Measurements from ENCODE around the gene CEBPG. TPM values are rescaled to one million over a fixed set of nuclear protein-coding genes. Genes with fewer than 3 reads are reported as not detected.

Gene CEBPG
- total RNA-seq, 1 experiment from 2014 or later, result 91.3 TPM

DNA sequence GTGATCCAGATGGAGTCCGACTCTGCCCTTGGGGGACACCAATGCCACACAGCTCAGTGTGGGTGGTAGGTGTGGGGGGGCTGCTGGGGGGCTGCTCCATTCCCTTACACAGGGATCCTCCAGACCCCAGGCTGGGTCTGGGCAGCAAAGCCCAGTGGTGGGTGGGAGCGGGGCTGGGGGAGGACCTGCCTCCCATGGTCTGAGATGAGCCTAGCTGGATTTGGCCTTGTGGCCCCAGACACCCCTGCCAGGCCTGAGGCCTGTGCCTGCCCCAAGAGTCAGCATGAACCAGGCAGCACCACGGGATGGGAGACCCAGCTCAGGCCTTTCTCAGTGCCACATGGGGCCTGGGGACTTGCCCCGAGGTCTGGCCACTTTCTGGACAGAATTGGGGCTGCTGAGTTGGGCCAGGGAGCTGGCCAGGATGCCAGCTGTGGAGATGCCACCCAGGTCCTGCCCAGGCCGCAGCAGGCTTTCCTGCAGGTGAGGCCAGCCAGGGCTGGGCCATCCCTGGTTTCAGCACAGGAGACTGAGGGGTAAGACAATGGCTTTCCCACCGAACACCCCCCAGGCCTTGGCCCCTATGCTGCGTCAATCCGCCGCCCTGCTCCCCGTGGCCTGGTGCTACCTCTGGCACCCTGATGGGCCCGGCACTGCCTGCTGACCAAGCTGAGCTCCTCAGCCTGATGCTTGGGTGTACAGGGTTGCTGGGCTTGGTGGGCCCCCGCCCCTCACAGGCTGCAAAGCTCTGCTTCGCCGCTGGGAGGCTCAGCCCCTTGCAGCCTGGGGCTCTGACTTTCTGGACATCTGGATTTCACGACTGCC, 24.2 kb downstream of the CEBPG start:
- Mint-ChIP-seq H3K4me3 (ENCODE audit: unreplicated experiment) (no peak overlapping the region), H3K27ac (ENCODE audit: low read depth, unreplicated experiment) (no peak overlapping the region), H3K9me3 (ENCODE audit: unreplicated experiment) (no peaks in the 10 kb centered on the region), H3K27me3 (ENCODE audit: insufficient read depth, unreplicated experiment) (no peaks in the 10 kb centered on the region), H3K4me1 (ENCODE audit: insufficient read depth, unreplicated experiment) (peaks cover 17% of the 10 kb centered on the region), H3K36me3 (ENCODE audit: insufficient read depth, unreplicated experiment) (no peaks in the 10 kb centered on the region)
- TF ChIP-seq, protein P1, sequence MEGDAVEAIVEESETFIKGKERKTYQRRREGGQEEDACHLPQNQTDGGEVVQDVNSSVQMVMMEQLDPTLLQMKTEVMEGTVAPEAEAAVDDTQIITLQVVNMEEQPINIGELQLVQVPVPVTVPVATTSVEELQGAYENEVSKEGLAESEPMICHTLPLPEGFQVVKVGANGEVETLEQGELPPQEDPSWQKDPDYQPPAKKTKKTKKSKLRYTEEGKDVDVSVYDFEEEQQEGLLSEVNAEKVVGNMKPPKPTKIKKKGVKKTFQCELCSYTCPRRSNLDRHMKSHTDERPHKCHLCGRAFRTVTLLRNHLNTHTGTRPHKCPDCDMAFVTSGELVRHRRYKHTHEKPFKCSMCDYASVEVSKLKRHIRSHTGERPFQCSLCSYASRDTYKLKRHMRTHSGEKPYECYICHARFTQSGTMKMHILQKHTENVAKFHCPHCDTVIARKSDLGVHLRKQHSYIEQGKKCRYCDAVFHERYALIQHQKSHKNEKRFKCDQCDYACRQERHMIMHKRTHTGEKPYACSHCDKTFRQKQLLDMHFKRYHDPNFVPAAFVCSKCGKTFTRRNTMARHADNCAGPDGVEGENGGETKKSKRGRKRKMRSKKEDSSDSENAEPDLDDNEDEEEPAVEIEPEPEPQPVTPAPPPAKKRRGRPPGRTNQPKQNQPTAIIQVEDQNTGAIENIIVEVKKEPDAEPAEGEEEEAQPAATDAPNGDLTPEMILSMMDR (IDR thresholded peaks at IDR 0.05; ENCODE audit: unreplicated experiment), result no peak
- ChIA-PET POLR2A (interaction anchor here (0.9 kb wide), 1 partner anchor 106 kb away, joined by 3 read pairs; no protein-coding TSS in a partner anchor), CTCF (interaction anchor here (0.8 to 28.9 kb wide), 7 partner anchors 9 to 699 kb away, joined by 3 to 530 read pairs (median 5); partner anchors contain the start of gene CEBPA)
- intact Hi-C loops (cut with micrococcal nuclease), result no loop called here
- BruUV-seq (replicated peaks), result no TSS peak
- no peak for DNase-seq (ENCODE audit: unreplicated experiment)

DNA sequence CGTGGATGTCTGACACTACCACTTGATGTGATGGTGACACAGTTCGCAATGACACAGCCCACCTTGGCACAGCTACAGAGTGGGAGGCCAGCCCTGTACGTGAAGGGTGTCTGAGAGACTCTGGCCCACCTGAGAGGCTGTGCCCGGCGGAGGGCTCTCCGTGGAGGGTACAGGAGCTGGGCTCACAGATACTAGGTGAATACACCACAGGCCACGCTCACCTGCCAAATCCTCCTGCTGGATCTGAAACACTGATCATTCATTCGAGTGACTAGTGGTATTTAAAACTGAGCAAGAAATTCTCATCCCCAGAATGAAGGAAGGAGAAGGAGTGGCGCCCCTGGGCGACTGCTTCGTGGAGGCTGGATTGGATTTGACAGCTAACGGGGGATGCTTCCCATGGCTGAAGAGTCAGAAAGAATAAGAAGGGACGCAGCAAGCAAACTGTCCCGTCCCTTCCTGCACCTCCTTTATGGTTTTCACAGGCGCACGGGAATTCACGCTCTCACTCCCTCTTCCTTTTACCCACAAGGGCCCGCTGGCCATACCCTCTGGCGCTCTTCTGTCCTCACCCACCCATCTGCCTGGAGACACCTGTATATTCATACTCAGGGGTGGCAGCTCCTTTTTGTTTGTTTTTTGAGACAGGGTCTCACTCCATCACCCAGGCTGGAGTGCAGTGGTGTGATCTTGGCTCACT, 25.0 kb downstream of the CEBPG start:
- TF ChIP-seq, protein P1 (IDR thresholded peaks at IDR 0.05; ENCODE audit: unreplicated experiment), result no peak
- DNase-seq (ENCODE audit: unreplicated experiment), result no peak

DNA sequence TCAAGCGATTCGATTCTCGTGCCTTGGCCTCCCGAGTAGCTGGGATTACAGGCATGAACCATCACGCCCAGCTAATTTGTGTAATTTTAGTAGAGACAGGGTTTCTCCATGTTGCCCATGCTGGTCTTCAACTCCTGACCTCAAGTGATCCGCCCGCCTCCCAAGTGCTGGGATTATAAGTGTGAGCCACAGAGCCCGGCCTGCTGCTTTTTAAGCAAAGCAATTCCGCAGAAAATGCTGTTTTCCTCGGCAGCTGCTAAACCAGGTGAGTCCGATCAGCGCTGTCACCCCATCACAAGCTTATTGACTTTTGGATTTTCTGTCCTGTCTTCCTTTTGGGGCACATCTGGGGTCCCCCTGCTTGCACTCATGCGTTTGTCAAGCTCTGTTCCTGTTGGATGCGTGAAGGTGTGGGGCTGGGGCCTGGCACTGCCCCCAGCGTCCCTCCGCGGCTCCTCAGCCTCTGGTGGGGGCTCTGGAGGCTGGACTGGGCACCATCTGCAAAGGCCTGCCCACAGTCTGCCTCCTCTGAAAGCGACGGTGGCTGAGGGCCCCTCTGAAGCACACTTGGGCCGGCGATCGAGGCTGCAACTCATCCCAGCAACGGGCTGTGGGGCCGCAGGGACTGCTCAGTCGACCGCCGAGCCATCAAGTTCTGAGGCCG, 25.7 kb downstream of the CEBPG start:
- Mint-ChIP-seq H3K36me3 (ENCODE audit: insufficient read depth, unreplicated experiment) (no peaks in the 10 kb centered on the region), H3K27me3 (ENCODE audit: insufficient read depth, unreplicated experiment) (no peaks in the 10 kb centered on the region), H3K4me1 (ENCODE audit: insufficient read depth, unreplicated experiment) (peaks cover 9% of the 10 kb centered on the region), H3K27ac (ENCODE audit: low read depth, unreplicated experiment) (no peak overlapping the region), H3K9me3 (ENCODE audit: unreplicated experiment) (no peaks in the 10 kb centered on the region), H3K4me3 (ENCODE audit: unreplicated experiment) (no peak overlapping the region)
- TF ChIP-seq, protein P1 (IDR thresholded peaks at IDR 0.05; ENCODE audit: unreplicated experiment), result no peak
- intact Hi-C loops (cut with micrococcal nuclease), result no loop called here
- BruUV-seq (replicated peaks), result no TSS peak
- ChIA-PET POLR2A (interaction anchor here (1.0 kb wide), 1 partner anchor 97 kb away, joined by 3 read pairs; the partner anchor contains the start of gene CEBPA), CTCF (interaction anchor here (0.5 to 28.9 kb wide), 7 partner anchors 7 to 698 kb away, joined by 3 to 530 read pairs (median 5); partner anchors contain the start of gene FAAP24)
- DNase-seq (ENCODE audit: unreplicated experiment), result no peak

More for the DNA sequence above, 25.0 kb downstream of the CEBPG start:
- H3K36me3 Mint-ChIP-seq (ENCODE audit: insufficient read depth, unreplicated experiment), result no peaks in the 10 kb centered on the region
- ChIA-PET CTCF (interaction anchor here (0.7 to 28.9 kb wide), 8 partner anchors 8 to 699 kb away, joined by 3 to 530 read pairs (median 6); partner anchors contain the start of gene CEBPA), POLR2A (interaction anchor here (0.9 to 1.0 kb wide), 2 partner anchors 96 to 106 kb away, joined by 3 read pairs; partner anchors contain the start of gene CEBPA)
- H3K4me3 Mint-ChIP-seq (ENCODE audit: unreplicated experiment), result no peak overlapping the region
- no peak overlapping the region for H3K27ac Mint-ChIP-seq (ENCODE audit: low read depth, unreplicated experiment)
- intact Hi-C loops (cut with micrococcal nuclease), result no loop called here
- H3K9me3 Mint-ChIP-seq (ENCODE audit: unreplicated experiment), result no peaks in the 10 kb centered on the region
- no TSS peak for BruUV-seq (replicated peaks)
- no peaks in the 10 kb centered on the region for H3K27me3 Mint-ChIP-seq (ENCODE audit: insufficient read depth, unreplicated experiment)
- H3K4me1 Mint-ChIP-seq (ENCODE audit: insufficient read depth, unreplicated experiment), result peaks cover 15% of the 10 kb centered on the region

Measured in MCF 10A (cell line).